22Rv1 (cell line): Measurements from ENCODE around the gene RAB24.

Source experiments
- H3K27ac ChIP-seq: fragments of 450-650 bp; 2 replicates; pipeline ENCODE4 v1.5.1; 2017
- ZFX ChIP-seq: fragments of 450-650 bp; IDR thresholded peaks from 2 replicates; pipeline ENCODE4 v1.6.1; 2017; ENCODE audit warnings: antibody characterized with exemption, borderline replicate concordance
- TF ChIP-seq, protein P1 (sequence below): fragments of 450-650 bp; IDR thresholded peaks from 2 replicates; pipeline ENCODE4 v1.5.1; 2017; ENCODE audit warnings: mild to moderate bottlenecking

Gene RAB24

DNA sequence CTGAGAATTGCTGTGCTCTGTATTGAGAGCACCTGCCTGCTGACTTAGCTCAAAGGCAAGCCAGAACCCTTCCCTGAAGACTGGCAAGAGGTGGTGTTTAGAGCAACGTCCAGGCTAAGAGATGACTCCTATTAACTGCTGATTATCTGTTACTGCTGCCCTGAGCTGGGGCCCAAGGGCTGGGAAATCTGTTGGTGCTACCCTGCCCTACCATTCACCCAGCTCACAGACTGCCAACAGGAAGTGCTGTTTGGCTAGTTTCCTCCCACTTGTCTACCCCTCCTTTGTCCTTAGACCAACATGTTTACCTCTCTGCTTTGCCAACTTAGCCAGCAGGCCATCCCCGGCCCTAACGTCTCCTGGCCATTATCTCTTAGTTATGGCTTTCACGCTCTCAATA, 6.9 kb downstream of the RAB24 start:
- peak overlapping the region; percentile 30; the same call in 1 of the 2 replicates for H3K27ac ChIP-seq
- TF ChIP-seq, protein P1, sequence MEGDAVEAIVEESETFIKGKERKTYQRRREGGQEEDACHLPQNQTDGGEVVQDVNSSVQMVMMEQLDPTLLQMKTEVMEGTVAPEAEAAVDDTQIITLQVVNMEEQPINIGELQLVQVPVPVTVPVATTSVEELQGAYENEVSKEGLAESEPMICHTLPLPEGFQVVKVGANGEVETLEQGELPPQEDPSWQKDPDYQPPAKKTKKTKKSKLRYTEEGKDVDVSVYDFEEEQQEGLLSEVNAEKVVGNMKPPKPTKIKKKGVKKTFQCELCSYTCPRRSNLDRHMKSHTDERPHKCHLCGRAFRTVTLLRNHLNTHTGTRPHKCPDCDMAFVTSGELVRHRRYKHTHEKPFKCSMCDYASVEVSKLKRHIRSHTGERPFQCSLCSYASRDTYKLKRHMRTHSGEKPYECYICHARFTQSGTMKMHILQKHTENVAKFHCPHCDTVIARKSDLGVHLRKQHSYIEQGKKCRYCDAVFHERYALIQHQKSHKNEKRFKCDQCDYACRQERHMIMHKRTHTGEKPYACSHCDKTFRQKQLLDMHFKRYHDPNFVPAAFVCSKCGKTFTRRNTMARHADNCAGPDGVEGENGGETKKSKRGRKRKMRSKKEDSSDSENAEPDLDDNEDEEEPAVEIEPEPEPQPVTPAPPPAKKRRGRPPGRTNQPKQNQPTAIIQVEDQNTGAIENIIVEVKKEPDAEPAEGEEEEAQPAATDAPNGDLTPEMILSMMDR = no peak
- TF ChIP-seq ZFX = no peak

DNA sequence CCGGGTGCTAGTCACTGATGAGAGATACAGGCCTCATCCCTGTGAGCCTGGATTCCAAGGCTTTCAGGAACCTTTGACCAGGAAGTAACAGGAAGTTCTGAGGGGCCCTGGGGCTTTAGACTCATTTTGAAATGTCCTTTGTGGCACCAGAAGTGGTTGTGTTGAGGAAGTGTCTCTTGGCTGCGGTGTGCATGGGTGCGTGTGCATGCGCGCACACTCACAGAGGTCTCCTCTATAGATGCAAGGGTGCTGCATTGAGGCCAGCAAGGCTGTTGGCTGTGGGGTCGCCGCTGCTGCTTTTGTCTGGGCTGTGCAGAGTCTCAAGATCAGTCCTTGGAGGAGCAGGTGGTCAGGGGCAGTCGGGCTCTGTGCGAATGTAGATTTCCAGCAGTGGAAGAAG, 7.6 kb downstream of the RAB24 start:
- TF ChIP-seq ZFX = no peak
- TF ChIP-seq, protein P1 = no peak
- 0 out of 2 replicates have a peak overlapping the region, but pooled peaks have one; percentile 30 for H3K27ac ChIP-seq

DNA sequence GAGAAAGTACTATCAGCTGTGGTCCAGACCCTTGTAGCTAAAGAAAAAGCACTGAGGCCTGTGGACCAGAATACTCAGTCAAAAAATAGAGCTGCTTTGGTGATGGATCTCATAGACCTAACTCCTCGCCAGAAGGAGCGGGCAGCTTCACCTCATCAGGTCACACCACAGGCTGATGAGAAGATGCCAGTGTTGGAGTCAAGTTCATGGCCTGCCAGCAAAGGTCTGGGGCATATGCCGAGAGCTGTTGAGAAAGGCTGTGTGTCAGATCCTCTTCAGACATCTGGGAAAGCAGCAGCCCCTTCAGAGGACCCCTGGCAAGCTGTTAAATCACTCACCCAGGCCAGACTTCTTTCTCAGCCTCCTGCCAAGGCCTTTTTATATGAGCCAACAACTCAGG, 8.9 kb downstream of the RAB24 start:
- H3K27ac ChIP-seq = no peak overlapping the region
- TF ChIP-seq, protein P1 = no peak
- TF ChIP-seq ZFX = no peak

DNA sequence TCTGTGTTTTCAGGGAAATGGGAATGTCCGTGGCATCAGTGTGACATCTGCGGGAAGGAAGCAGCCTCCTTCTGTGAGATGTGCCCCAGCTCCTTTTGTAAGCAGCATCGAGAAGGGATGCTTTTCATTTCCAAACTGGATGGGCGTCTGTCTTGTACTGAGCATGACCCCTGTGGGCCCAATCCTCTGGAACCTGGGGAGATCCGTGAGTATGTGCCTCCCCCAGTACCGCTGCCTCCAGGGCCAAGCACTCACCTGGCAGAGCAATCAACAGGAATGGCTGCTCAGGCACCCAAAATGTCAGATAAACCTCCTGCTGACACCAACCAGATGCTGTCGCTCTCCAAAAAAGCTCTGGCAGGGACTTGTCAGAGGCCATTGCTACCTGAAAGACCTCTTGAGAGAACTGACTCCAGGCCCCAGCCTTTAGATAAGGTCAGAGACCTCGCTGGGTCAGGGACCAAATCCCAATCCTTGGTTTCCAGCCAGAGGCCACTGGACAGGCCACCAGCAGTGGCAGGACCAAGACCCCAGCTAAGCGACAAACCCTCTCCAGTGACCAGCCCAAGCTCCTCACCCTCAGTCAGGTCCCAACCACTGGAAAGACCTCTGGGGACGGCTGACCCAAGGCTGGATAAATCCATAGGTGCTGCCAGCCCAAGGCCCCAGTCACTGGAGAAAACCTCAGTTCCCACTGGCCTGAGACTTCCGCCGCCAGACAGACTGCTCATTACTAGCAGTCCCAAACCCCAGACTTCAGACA, 9.5 kb downstream of the RAB24 start:
- H3K27ac ChIP-seq = no peak overlapping the region
- TF ChIP-seq ZFX = no peak
- TF ChIP-seq, protein P1 = no peak

DNA sequence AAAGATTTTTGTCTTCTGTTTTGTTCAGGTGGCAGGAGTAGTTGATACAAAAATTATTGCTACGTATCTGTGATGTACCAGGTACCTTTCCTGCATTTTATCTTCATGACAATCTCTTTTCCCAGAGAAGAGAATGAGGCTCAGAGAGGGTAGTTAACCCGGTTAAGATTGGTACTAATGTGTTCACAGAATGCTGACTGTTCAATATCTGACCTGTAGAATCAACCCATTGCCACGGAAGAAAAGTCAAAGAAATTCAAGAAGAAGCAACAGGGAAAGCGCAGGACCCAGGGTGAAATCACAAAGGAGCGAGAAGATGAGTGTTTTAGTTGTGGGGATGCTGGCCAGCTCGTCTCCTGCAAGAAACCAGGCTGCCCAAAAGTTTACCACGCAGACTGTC, 11.8 kb downstream of the RAB24 start:
- TF ChIP-seq, protein P1 = no peak
- no peak for TF ChIP-seq ZFX
- H3K27ac ChIP-seq = no peak overlapping the region

DNA sequence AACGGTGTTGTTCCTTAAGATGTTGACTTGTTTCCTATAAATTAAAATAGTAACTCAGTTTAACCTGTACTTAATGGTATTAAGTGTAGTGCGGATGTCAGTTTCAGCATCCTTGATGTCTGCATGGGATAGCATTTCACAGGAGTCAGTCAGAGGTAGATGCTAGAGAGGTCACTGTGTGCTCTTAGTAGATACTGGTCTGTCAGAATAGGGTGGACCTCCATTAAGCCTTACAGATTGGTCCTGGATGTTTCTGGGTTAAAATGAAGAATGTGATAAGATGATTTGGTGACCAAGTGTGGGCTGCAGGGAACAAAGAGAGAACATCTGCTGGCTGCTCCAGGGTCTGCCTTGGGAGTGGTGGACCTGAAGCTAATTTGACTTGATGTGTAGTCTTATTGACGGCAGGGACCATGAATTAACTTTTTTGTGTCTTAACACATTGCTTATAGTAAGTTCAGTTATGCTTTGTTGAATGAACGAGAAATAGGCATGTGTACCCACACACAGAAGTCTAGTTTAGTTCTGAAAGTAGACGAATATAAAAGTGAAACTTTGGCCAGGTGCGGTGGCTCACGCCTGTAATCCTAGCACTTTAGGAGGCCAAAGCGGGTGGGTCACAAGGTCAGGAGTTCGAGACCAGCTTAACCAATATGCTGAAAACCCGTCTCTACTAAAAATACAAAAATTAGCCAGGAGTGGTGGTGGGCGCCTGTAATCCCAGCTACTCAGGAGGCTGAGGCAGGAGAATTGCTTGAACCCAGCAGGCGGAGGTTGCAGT, 12.5 kb downstream of the RAB24 start:
- no peak overlapping the region for H3K27ac ChIP-seq
- no peak for TF ChIP-seq ZFX
- TF ChIP-seq, protein P1 = no peak

DNA sequence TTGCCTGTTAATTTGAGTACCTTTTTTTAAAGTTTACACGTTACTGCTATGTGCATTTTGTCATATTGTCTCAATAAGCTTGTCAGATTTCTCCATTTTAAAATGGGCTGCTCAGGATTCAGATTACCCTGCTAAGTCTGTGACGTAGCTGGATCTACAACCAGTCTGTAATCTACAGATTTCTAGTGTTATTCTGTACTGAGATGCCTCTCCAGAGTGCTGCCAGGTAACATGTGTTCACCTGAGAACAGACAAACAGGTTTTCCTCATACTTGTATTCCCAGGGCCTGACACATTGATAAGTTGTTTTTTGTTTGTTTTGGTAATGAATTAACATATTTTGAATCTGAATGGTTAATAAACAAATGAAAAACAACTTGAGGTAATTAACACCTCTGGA, 15.3 kb downstream of the RAB24 start:
- TF ChIP-seq, protein P1 = no peak
- TF ChIP-seq ZFX = no peak
- H3K27ac ChIP-seq = no peak overlapping the region
